OCI-LY3 (cell line): ENCODE results near the gene HOXC6.

ENCODE experiments used
- EZH2phosphoT487 ChIP-seq: fragments of 200-600 bp; shearing (Covaris generic); IDR thresholded peaks from 2 replicates; pipeline ENCODE4 v1.6.1; 2018; ENCODE audit warnings: antibody characterized with exemption, mixed run types, low read depth
- TF ChIP-seq, protein P1 (sequence below): fragments of 200-600, 300-600 bp; sonication (generic); IDR thresholded peaks from 2 replicates; pipeline ENCODE4 v1.5.1; 2014; ENCODE audit warnings: antibody characterized with exemption, low read length, low read depth

GRCh38 chr12:54050482-54050810 lies 22.2 kb downstream of the HOXC6 start:
- TF ChIP-seq, protein P1, sequence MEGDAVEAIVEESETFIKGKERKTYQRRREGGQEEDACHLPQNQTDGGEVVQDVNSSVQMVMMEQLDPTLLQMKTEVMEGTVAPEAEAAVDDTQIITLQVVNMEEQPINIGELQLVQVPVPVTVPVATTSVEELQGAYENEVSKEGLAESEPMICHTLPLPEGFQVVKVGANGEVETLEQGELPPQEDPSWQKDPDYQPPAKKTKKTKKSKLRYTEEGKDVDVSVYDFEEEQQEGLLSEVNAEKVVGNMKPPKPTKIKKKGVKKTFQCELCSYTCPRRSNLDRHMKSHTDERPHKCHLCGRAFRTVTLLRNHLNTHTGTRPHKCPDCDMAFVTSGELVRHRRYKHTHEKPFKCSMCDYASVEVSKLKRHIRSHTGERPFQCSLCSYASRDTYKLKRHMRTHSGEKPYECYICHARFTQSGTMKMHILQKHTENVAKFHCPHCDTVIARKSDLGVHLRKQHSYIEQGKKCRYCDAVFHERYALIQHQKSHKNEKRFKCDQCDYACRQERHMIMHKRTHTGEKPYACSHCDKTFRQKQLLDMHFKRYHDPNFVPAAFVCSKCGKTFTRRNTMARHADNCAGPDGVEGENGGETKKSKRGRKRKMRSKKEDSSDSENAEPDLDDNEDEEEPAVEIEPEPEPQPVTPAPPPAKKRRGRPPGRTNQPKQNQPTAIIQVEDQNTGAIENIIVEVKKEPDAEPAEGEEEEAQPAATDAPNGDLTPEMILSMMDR, result no peak
- no peak for TF ChIP-seq EZH2phosphoT487
